CD14-positive monocyte (primary cell): ENCODE results near the gene WDFY3. TPM values are rescaled to one million over a fixed set of nuclear protein-coding genes. Genes with fewer than 3 reads are reported as not detected.

Source experiments
- DNase-seq, 3 donors: peaks; one replicate each; pipeline ENCODE4 v3.0.0-alpha.2; 2011 to 2022
- H2AFZ ChIP-seq: 2 replicates; pipeline ENCODE4 v1.6.0; 2012; ENCODE audit warnings: mild to moderate bottlenecking, low read depth, low read length, inconsistent platforms; ENCODE audit not compliant: insufficient read depth, poor library complexity, severe bottlenecking
- H3K27ac ChIP-seq, 2 donors: 1 replicate in 1 of 2; 2 replicates in 1 of 2; pipeline ENCODE4 v1.5.1; 2012 to 2013; ENCODE audit warnings: low read length in 2 of 2, control low read depth in 1 of 2, inconsistent platforms in 1 of 2, low read depth in 1 of 2, mild to moderate bottlenecking in 1 of 2
- H3K27me3 ChIP-seq, 2 donors: one replicate each; pipeline versions ENCODE4 v1.6.0 to v1.6.1; 2011 to 2013; ENCODE audit warnings: low read length in 2 of 2; ENCODE audit not compliant: control insufficient read depth in 2 of 2, insufficient read depth in 2 of 2
- H3K36me3 ChIP-seq, 2 donors: replicated peaks in 1 of 2; 1 replicate in 1 of 2; 2 replicates in 1 of 2; pipeline versions ENCODE4 v1.5.1 to v1.6.1; 2012 to 2013; ENCODE audit warnings: low read length in 2 of 2, control low read depth in 1 of 2, inconsistent platforms in 1 of 2, mild to moderate bottlenecking in 1 of 2; ENCODE audit not compliant: insufficient read depth in 2 of 2, control insufficient read depth in 1 of 2
- H3K4me1 ChIP-seq, 2 donors: 1 replicate in 1 of 2; 2 replicates in 1 of 2; pipeline versions ENCODE4 v1.5.1 to v1.6.1; 2012 to 2013; ENCODE audit warnings: low read length in 2 of 2, control low read depth in 1 of 2, inconsistent platforms in 1 of 2, mild to moderate bottlenecking in 1 of 2, moderate library complexity in 1 of 2; ENCODE audit not compliant: insufficient read depth in 2 of 2, control insufficient read depth in 1 of 2
- H3K4me2 ChIP-seq: replicated peaks from 2 replicates; pipeline ENCODE3; 2012; ENCODE audit warnings: low read length, moderate library complexity, mild to moderate bottlenecking; ENCODE audit not compliant: poor library complexity, severe bottlenecking; ENCODE audit errors: extremely low read depth
- H3K4me3 ChIP-seq, 3 experiments: fragments of 200-600 bp in 1 of 3; sonication (generic) in 1 of 3; replicated peaks in 1 of 3; 1 replicate in 2 of 3; 2 replicates in 1 of 3; pipeline ENCODE4 v1.5.1; 2011 to 2013; ENCODE audit warnings: low read length in 3 of 3, mild to moderate bottlenecking in 3 of 3, control low read depth in 2 of 3, low read depth in 2 of 3, inconsistent platforms in 1 of 3, moderate library complexity in 1 of 3
- H3K79me2 ChIP-seq: 2 replicates; pipeline ENCODE4 v1.6.0; 2012; ENCODE audit warnings: mild to moderate bottlenecking, control low read depth, inconsistent platforms, low read length, moderate library complexity; ENCODE audit not compliant: insufficient read depth
- H3K9ac ChIP-seq: 2 replicates; pipeline ENCODE4 v1.6.0; 2017; ENCODE audit warnings: low read length, mild to moderate bottlenecking; ENCODE audit not compliant: insufficient read depth, poor library complexity, severe bottlenecking
- H3K9me3 ChIP-seq, 2 donors: replicated peaks in 1 of 2; 1 replicate in 1 of 2; 2 replicates in 1 of 2; pipeline versions ENCODE4 v1.5.1 to v1.6.1; 2012 to 2013; ENCODE audit warnings: low read length in 2 of 2, control low read depth in 1 of 2; ENCODE audit not compliant: control insufficient read depth in 1 of 2, insufficient read depth in 1 of 2
- H4K20me1 ChIP-seq: 2 replicates; pipeline ENCODE4 v1.6.0; 2012; ENCODE audit warnings: mild to moderate bottlenecking, low read length, control low read depth, moderate library complexity; ENCODE audit not compliant: insufficient read depth
- H3K27ac Mint-ChIP-seq, 7 donors: one replicate each; pipeline ENCODE4 v1.8.0; 2020; ENCODE audit warnings: mild to moderate bottlenecking in 7 of 7, mixed read lengths in 7 of 7, moderate library complexity in 6 of 7, inconsistent platforms in 2 of 7
- H3K27me3 Mint-ChIP-seq, 3 donors: one replicate each; pipeline ENCODE4 v1.8.0; 2021 to 2022; ENCODE audit warnings: low read depth in 3 of 3, mild to moderate bottlenecking in 3 of 3, mixed read lengths in 3 of 3, moderate library complexity in 3 of 3, inconsistent platforms in 1 of 3
- H3K36me3 Mint-ChIP-seq, 2 donors: one replicate each; pipeline ENCODE4 v1.8.0; 2020; ENCODE audit warnings: mixed read lengths in 2 of 2, inconsistent platforms in 1 of 2, mild to moderate bottlenecking in 1 of 2
- H3K4me1 Mint-ChIP-seq: one replicate; pipeline ENCODE4 v1.8.0; 2020; ENCODE audit warnings: mild to moderate bottlenecking, mixed read lengths
- H3K4me3 Mint-ChIP-seq, 2 donors: one replicate each; pipeline ENCODE4 v1.8.0; 2020; ENCODE audit warnings: mild to moderate bottlenecking in 2 of 2, mixed read lengths in 2 of 2, moderate library complexity in 1 of 2
- H3K9me3 Mint-ChIP-seq, 7 donors: one replicate each; pipeline ENCODE4 v1.8.0; 2020 to 2022; ENCODE audit warnings: mixed read lengths in 7 of 7, mild to moderate bottlenecking in 6 of 7, moderate library complexity in 6 of 7, inconsistent platforms in 2 of 7
- CTCF ChIP-seq: fragments of 200-600 bp; IDR thresholded peaks from one replicate; pipeline ENCODE4 v1.8.0; 2022; ENCODE audit warnings: antibody characterized with exemption, mild to moderate bottlenecking
- WGBS: methylation state at CpG from one replicate; pipeline ENCODE4 v1.1.5; 2013; ENCODE audit warnings: missing lambda C conversion rate; ENCODE audit not compliant: insufficient coverage; 5-methylcytosine and 5-hydroxymethylcytosine counted together
- intact Hi-C, 2 donors: fragments of 100-400 bp; cut with micrococcal nuclease; formaldehyde crosslinking; loops; one replicate each; pipeline versions ENCODE4 v1.15.0 to v1.15.1; 2023
- polyA plus RNA-seq, 3 donors: library from polyadenylated mRNA; depleted of rRNA in 1 of 3; unstranded in 2 of 3; stranded (reverse) in 1 of 3; fragments of 300-500 nt in 2 of 3; fragments of >200 nt in 1 of 3; fragmentation: Illumina TruSeq in 2 of 3; gene quantifications; 1 replicate in 2 of 3; 2 replicates in 1 of 3; pipeline ENCODE4 v1.2.3, GENCODE V29; 2012 to 2021

The WDFY3 gene
- polyA plus RNA-seq, 3 donors = 5.6 to 35.5 (median 5.9) TPM

- Histone ChIP-seq H3K27ac (no peak overlapping the region), H3K9ac (no peak overlapping the region), H3K27me3 (no peaks in the 10 kb centered on the region), H2AFZ (no peak overlapping the region), H3K4me1 (no peaks in the 10 kb centered on the region), H3K79me2 (no peaks in the 10 kb centered on the region), H3K36me3 (peaks cover 75 to 94% of the 10 kb centered on the region in 2 donors), H3K4me3 (no peak overlapping the region), H4K20me1 (no peaks in the 10 kb centered on the region), H3K4me2 (no peak overlapping the region), H3K9me3 (no peaks in the 10 kb centered on the region)
- DNase-seq = no peak
- no peaks in the 10 kb centered on the region for H3K4me1 Mint-ChIP-seq
- WGBS = no CpG with 5 or more reads among the region's 4 CpGs
- no peak overlapping the region for H3K4me3 Mint-ChIP-seq
- TF ChIP-seq CTCF = no peak
- intact Hi-C loops = no loop called here
- peaks cover 62 to 73% of the 10 kb centered on the region in 2 donors for H3K36me3 Mint-ChIP-seq
- no peaks in the 10 kb centered on the region for H3K27me3 Mint-ChIP-seq
- no peak overlapping the region for H3K27ac Mint-ChIP-seq
- no peaks in the 10 kb centered on the region for H3K9me3 Mint-ChIP-seq
These were observed 173.9 kb downstream of the WDFY3 start for GRCh38 chr4:84792366-84793301.

- no peaks in the 10 kb centered on the region for H3K4me1 ChIP-seq
- Mint-ChIP-seq H3K4me3 (no peak overlapping the region), H3K4me1 (no peaks in the 10 kb centered on the region), H3K9me3 (no peaks in the 10 kb centered on the region), H3K36me3 (peaks cover 70 to 79% of the 10 kb centered on the region in 2 donors), H3K27me3 (no peaks in the 10 kb centered on the region), H3K27ac (no peak overlapping the region)
- no peak overlapping the region for H3K4me2 ChIP-seq
- no peak overlapping the region for H2AFZ ChIP-seq
- peaks cover 79 to 96% of the 10 kb centered on the region in 2 donors for H3K36me3 ChIP-seq
- H3K79me2 ChIP-seq = no peaks in the 10 kb centered on the region
- intact Hi-C loops = no loop called here
- no peak overlapping the region for H3K27ac ChIP-seq
- no peak for DNase-seq
- H3K9ac ChIP-seq = no peak overlapping the region
- no peak for TF ChIP-seq CTCF
- H3K4me3 ChIP-seq = no peak overlapping the region
- 100% methylated on average over 2 of the region's 5 CpGs for WGBS
- H4K20me1 ChIP-seq = no peaks in the 10 kb centered on the region
- H3K27me3 ChIP-seq = no peaks in the 10 kb centered on the region
- no peaks in the 10 kb centered on the region for H3K9me3 ChIP-seq
These were observed 175.5 kb downstream of the WDFY3 start for GRCh38 chr4:84790769-84791565.
